SU-DHL-6 (cell line): ENCODE measurements around the gene DCAKD.

Experiments used
- EZH2phosphoT487 ChIP-seq: fragments of 200-600 bp; sonication (generic), shearing (Covaris generic); conservative IDR thresholded peaks from 2 replicates; pipeline ENCODE4 v1.6.1; 2018; ENCODE audit warnings: mild to moderate bottlenecking, antibody characterized with exemption, low read length, moderate library complexity, mixed read lengths
- TF ChIP-seq, protein P1 (sequence below): fragments of 200-600 bp; sonication (generic); IDR thresholded peaks from one replicate; pipeline ENCODE4 v1.5.1; 2017; ENCODE audit warnings: antibody characterized with exemption, mild to moderate bottlenecking, low read length, moderate library complexity; ENCODE audit not compliant: insufficient read depth, poor library complexity, severe bottlenecking

DNA sequence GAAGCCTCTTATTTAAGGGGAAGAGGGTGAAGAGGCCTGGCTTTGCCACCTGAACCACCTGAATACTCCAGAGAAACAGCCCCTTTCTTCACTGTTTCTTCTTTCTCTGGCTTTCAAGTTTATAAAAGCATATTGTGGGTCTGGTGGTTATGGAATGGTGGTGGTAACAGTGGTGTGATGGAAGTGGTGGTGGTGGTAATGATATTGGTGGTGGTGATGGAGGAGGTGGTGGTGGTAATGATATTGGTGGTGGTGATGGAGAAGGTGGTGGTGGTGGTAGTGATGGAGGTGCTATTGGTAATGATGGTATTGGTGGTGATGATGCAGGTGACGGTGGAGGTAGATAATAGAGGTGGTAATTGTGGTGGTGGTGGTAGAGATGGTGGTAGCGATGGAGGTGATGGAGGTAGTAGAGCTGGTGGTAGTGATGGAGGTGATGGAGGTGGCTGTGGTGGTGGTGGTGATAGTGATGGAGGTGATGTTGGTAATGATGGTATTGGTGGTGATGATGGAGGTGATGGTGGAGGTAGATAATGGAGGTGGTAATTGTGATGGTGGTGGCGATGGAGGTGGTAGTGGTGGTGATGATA, 69.2 kb downstream of the DCAKD start:
- TF ChIP-seq, protein P1, sequence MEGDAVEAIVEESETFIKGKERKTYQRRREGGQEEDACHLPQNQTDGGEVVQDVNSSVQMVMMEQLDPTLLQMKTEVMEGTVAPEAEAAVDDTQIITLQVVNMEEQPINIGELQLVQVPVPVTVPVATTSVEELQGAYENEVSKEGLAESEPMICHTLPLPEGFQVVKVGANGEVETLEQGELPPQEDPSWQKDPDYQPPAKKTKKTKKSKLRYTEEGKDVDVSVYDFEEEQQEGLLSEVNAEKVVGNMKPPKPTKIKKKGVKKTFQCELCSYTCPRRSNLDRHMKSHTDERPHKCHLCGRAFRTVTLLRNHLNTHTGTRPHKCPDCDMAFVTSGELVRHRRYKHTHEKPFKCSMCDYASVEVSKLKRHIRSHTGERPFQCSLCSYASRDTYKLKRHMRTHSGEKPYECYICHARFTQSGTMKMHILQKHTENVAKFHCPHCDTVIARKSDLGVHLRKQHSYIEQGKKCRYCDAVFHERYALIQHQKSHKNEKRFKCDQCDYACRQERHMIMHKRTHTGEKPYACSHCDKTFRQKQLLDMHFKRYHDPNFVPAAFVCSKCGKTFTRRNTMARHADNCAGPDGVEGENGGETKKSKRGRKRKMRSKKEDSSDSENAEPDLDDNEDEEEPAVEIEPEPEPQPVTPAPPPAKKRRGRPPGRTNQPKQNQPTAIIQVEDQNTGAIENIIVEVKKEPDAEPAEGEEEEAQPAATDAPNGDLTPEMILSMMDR, result no peak
- TF ChIP-seq EZH2phosphoT487, result no peak
